Astrocyte of the spinal cord (primary cell): ENCODE data around the gene CPXM2.

Source experiments
- DNase-seq: peaks from one replicate; pipeline ENCODE4 v3.0.0; 2011; ENCODE audit warnings: low read depth, low spot score
- H3K4me3 ChIP-seq: 2 replicates; pipeline ENCODE4 v1.5.1; 2011; ENCODE audit warnings: low read depth, mild to moderate bottlenecking, low read length, moderate library complexity
- CTCF ChIP-seq: IDR thresholded peaks from 2 replicates; pipeline ENCODE4 v1.5.1; 2012; ENCODE audit warnings: low read depth, mild to moderate bottlenecking, low read length, inconsistent platforms
- in situ Hi-C: cut with HindIII; loops from 2 replicates; pipeline ENCODE4 v1.10.0; 2017; ENCODE audit warnings: low sequenced_read_pairs

CPXM2 gene

GRCh38 chr10:123838596-123839310, 52.9 kb downstream of the CPXM2 start:
- no peak for TF ChIP-seq CTCF
- in situ Hi-C loops = no loop called here
- no peak overlapping the region for H3K4me3 ChIP-seq
- no peak for DNase-seq

GRCh38 chr10:123837756-123838155, 53.9 kb downstream of the CPXM2 start:
- in situ Hi-C loops = no loop called here
- no peak overlapping the region for H3K4me3 ChIP-seq
- no peak for TF ChIP-seq CTCF
- no peak for DNase-seq

GRCh38 chr10:123836418-123837145, 55.0 kb downstream of the CPXM2 start:
- H3K4me3 ChIP-seq = no peak overlapping the region
- TF ChIP-seq CTCF = no peak
- in situ Hi-C loops = no loop called here
- DNase-seq = no peak

GRCh38 chr10:123835575-123835974, 56.0 kb downstream of the CPXM2 start:
- H3K4me3 ChIP-seq = no peak overlapping the region
- no peak for DNase-seq
- no peak for TF ChIP-seq CTCF
- in situ Hi-C loops = no loop called here

GRCh38 chr10:123833170-123833850, 58.3 kb downstream of the CPXM2 start:
- no peak overlapping the region for H3K4me3 ChIP-seq
- no peak for TF ChIP-seq CTCF
- in situ Hi-C loops = no loop called here
- DNase-seq = no peak

- no peak overlapping the region for H3K4me3 ChIP-seq
- TF ChIP-seq CTCF = no peak
- in situ Hi-C loops = no loop called here
- no peak for DNase-seq
These were observed 60.3 kb downstream of the CPXM2 start for GRCh38 chr10:123831259-123831658.
